Heart right ventricle (tissue), 16 donors: ENCODE results near the gene CNTN5. TPM values are rescaled to one million over a fixed set of nuclear protein-coding genes. Genes with fewer than 3 reads are reported as not detected.

Source experiments
- ATAC-seq, 8 donors: fragments of 200-7000 bp; cut with Tn5 transposase; one replicate each; pipeline ENCODE4 v1.9.1; 2020; ENCODE audit warnings: mild to moderate bottlenecking in 8 of 8, moderate library complexity in 8 of 8, moderate number of reproducible peaks in 1 of 8
- DNase-seq, 2 donors: peaks; one replicate each; pipeline ENCODE4 v3.0.0-alpha.2; 2020
- H3K27ac ChIP-seq, 10 donors: fragments of 200-600 bp; sonication (generic) in 2 of 10; one replicate each; pipeline versions ENCODE4 v1.5.0 to v1.8.0; 2020 to 2022; ENCODE audit warnings: mild to moderate bottlenecking in 3 of 10
- H3K27me3 ChIP-seq, 7 donors: fragments of 200-600 bp; one replicate each; pipeline ENCODE4 v1.8.0; 2021 to 2022; ENCODE audit warnings: mild to moderate bottlenecking in 2 of 7
- H3K36me3 ChIP-seq, 9 donors: fragments of 200-600 bp; sonication (generic) in 1 of 9; one replicate each; pipeline versions ENCODE4 v1.5.0 to v1.8.0; 2020 to 2022; ENCODE audit warnings: mild to moderate bottlenecking in 2 of 9
- H3K4me1 ChIP-seq, 9 donors: fragments of 200-600 bp; sonication (generic) in 1 of 9; one replicate each; pipeline versions ENCODE4 v1.5.0 to v1.8.0; 2020 to 2022; ENCODE audit warnings: mild to moderate bottlenecking in 4 of 9
- H3K4me3 ChIP-seq, 10 donors: fragments of 200-600 bp; sonication (generic) in 2 of 10; one replicate each; pipeline versions ENCODE4 v1.5.0 to v1.8.0; 2020 to 2022; ENCODE audit warnings: mild to moderate bottlenecking in 7 of 10, moderate library complexity in 2 of 10
- H3K9me3 ChIP-seq, 11 donors: fragments of 200-600 bp in 10 of 11; sonication (generic) in 2 of 11; one replicate each; pipeline versions ENCODE4 v1.5.0 to v1.8.0; 2013 to 2022; ENCODE audit warnings: mild to moderate bottlenecking in 2 of 11, control low read depth in 1 of 11, moderate library complexity in 1 of 11
- WGBS, 2 donors: extraction: QIAGEN DNeasy Blood & Tissue Kit; methylation state at CpG; one replicate each; pipeline ENCODE4 v1.1.7; 2013; ENCODE audit warnings: inconsistent platforms in 1 of 2; 5-methylcytosine and 5-hydroxymethylcytosine counted together
- intact Hi-C, 10 donors: fragments of 100-400 bp; cut with DNase I; formaldehyde crosslinking; loops; one replicate each; pipeline versions ENCODE4 v1.11.1 to v1.14.2; 2022
- polyA plus RNA-seq, 2 donors: library from polyadenylated mRNA; stranded (reverse); fragments of 200-250 nt; gene quantifications; one replicate each; pipeline ENCODE4 v1.2.3, GENCODE V29; 2013
- total RNA-seq, 10 donors: library from RNA; stranded (reverse); fragmentation: NEBNext Ultra II Directional in 3 of 10; extraction: Animal tissue kit (Norgen Biotek cat#: 25700) in 3 of 10; gene quantifications; one replicate each; pipeline versions ENCODE4 v1.2.1 to v1.2.4, GENCODE V29; 2021 to 2023
- TF ChIP-seq, protein P1 (sequence below), 9 donors: fragments of 200-600 bp; sonication (generic) in 2 of 9; IDR thresholded peaks; one replicate each; pipeline versions ENCODE4 v1.5.0 to v1.8.0; 2021 to 2022; ENCODE audit warnings: antibody characterized with exemption in 9 of 9, mild to moderate bottlenecking in 5 of 9, moderate library complexity in 1 of 9
- donor health status: Arrhythmogenic right ventricular cardiomyopathy.
- donor health status: ischemic (EF 13 %, LVEDD 7.1; RV severe dilation, severe dysfunction).
- donor health status: healthy with polysubstance abuse.
- donor health status: DM: no; HTN: yes; CAD: no.
- donor health status: DM: no; HTN: no; CAD: no.
- donor health status: ischemic (EF 25% LVEDD 6.9; RV normal size, moderate dysfunction).
- donor health status: ischemic (EF 25% LVEDD 5.7; RV mildly dilated, moderate dysfunction).
- donor health status: healthy.
- donor health status: DM: yes; HTN: yes; CAD: no.
- donor health status: Ischemic cardiomyopathy.
- donor health status: ischemic (EF 35%, LVEDD 5.7; RV mildly dilated, moderate dysfunction).
- donor health status: nonischemic (EF 11% LVEDD 7.7; RV severe dilation, severe dysfunction).
- donor health status: DM: yes; HTN: yes; CAD: no.
- donor health status: PGD.
- donor health status: ischemic (EF 29% LVEDD 5.4; RV normal size, mild dysfunction).
- donor health status: nonischemic (EF 23%, LVEDD 6.1; RV moderate dilation, normal function).

Gene CNTN5
- total and polyA plus RNA-seq, 12 donors: 0.05 to 0.35 (median 0.17) TPM; not detected in 6

DNA sequence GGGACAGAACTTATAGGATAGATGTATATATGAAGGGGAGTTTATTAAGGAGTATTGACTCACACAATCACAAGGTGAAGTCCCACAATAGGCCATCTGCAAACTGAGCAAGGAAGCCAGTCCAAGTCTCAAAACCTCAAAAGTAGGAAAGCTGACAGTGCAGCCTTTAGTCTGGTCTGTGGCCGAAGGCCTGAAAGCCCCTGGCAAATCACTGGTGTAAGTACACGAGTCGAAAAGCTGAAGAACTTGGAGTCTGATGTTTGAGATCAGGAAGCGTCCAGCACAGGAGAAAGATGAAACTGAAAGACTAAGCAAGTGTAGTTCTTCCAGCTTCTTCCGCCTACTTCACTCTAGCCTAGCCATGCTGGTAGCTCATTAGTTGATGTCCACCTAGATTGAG lies 866.7 kb downstream of the CNTN5 start:
- Histone ChIP-seq H3K27me3 (no peaks in the 10 kb centered on the region), H3K27ac (no peak overlapping the region), H3K36me3 (no peaks in the 10 kb centered on the region), H3K4me3 (no peak overlapping the region), H3K9me3 (peaks cover 0 to 12% (median 0%) of the 10 kb centered on the region in 11 donors), H3K4me1 (no peaks in the 10 kb centered on the region)
- no peak for ATAC-seq
- DNase-seq: no peak
- intact Hi-C loops: no loop called here
- TF ChIP-seq, protein P1, sequence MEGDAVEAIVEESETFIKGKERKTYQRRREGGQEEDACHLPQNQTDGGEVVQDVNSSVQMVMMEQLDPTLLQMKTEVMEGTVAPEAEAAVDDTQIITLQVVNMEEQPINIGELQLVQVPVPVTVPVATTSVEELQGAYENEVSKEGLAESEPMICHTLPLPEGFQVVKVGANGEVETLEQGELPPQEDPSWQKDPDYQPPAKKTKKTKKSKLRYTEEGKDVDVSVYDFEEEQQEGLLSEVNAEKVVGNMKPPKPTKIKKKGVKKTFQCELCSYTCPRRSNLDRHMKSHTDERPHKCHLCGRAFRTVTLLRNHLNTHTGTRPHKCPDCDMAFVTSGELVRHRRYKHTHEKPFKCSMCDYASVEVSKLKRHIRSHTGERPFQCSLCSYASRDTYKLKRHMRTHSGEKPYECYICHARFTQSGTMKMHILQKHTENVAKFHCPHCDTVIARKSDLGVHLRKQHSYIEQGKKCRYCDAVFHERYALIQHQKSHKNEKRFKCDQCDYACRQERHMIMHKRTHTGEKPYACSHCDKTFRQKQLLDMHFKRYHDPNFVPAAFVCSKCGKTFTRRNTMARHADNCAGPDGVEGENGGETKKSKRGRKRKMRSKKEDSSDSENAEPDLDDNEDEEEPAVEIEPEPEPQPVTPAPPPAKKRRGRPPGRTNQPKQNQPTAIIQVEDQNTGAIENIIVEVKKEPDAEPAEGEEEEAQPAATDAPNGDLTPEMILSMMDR (IDR thresholded peaks at IDR 0.05): no peak
- WGBS, 2 donors: 85 to 86% methylated on average over 5 of the region's 5 CpGs

DNA sequence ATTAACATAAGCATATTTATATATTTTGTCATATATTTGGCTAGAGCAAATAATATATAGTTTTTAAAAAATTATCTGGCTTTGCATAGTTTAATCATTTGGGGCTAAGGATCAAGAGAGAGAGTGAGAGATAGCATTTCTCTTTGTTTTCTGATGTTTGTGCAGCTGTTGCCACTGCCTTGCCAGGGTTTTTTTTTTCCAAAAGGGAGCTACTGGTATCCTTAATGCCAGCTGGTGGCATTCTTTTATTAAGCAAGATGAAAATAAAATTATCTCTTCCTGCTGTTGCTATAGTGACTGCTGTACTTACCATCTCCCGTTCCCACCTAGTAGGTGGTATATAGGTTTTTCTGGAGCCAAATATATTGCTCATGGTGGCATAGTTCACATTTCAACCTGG lies 873.1 kb downstream of the CNTN5 start:
- Histone ChIP-seq H3K4me1 (no peaks in the 10 kb centered on the region), H3K27ac (no peak overlapping the region), H3K4me3 (no peak overlapping the region), H3K36me3 (no peaks in the 10 kb centered on the region), H3K9me3 (peaks cover 0 to 55% (median 11%) of the 10 kb centered on the region in 11 donors), H3K27me3 (no peaks in the 10 kb centered on the region)
- 76 to 78% methylated on average over 1 of the region's 1 CpG for WGBS, 2 donors
- ATAC-seq (no peak), DNase-seq (no peak)
- TF ChIP-seq, protein P1 (IDR thresholded peaks at IDR 0.05): no peak
- intact Hi-C loops: no loop called here

DNA sequence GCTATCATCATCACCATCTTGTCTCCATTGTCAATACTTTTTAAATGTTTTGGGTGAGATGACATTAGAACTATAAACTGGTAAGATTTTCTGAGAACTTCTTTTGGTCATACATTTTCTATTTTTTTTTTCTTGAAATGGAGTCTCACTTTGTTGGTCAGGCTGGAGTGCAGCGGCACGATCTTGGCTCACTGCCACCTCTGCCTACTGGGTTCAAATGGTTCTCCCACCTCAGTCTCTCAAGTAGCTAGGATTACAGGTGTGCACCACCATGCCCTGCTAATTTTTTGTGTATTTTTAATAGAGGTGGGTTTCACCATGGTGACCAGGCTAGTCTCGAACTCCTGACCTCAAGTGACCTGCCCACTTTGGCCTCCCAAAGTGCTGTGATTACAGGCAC lies 880.4 kb downstream of the CNTN5 start:
- Histone ChIP-seq H3K9me3 (peaks cover 0 to 51% (median 24%) of the 10 kb centered on the region in 11 donors), H3K27me3 (no peaks in the 10 kb centered on the region), H3K4me3 (no peak overlapping the region), H3K27ac (no peak overlapping the region), H3K4me1 (no peaks in the 10 kb centered on the region), H3K36me3 (no peaks in the 10 kb centered on the region)
- 61 to 77% methylated on average over 3 of the region's 3 CpGs for WGBS, 2 donors
- intact Hi-C loops: no loop called here
- ATAC-seq (no peak), DNase-seq (no peak)
- TF ChIP-seq, protein P1 (IDR thresholded peaks at IDR 0.05): no peak

DNA sequence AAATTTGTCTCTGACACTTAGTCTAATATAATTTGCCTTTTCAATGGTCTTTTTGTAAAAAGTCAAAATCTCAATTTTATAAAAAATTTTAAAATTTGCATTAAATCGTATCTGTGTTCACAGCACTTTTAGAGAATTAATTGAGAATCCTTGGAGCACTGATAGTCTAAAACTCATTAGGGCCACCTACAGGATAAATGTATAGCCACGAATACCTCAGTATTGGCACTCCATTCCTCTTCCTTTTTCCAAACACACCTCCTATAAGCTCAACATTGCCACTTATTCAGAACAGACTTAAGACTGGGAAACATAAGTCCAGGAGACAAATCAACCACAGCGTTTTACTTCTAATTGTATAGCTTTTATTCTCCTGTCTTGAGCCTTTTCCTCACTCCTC lies 890.4 kb downstream of the CNTN5 start:
- Histone ChIP-seq H3K36me3 (no peaks in the 10 kb centered on the region), H3K4me1 (no peaks in the 10 kb centered on the region), H3K27me3 (no peaks in the 10 kb centered on the region), H3K9me3 (peaks cover 0 to 4% (median 0%) of the 10 kb centered on the region in 11 donors), H3K27ac (no peak overlapping the region), H3K4me3 (no peak overlapping the region)
- TF ChIP-seq, protein P1 (IDR thresholded peaks at IDR 0.05): no peak
- intact Hi-C loops: no loop called here
- ATAC-seq (no peak), DNase-seq (no peak)
- 25 to 44% methylated on average over 3 of the region's 3 CpGs for WGBS, 2 donors
